ENCODE measurements around the gene RAPGEF2.
"Not testable (repeated sequence)": the region's sequence is repeated elsewhere in the genome, so short reads cannot be mapped to it uniquely, and the experiment has no call there.

Gene RAPGEF2

DNA sequence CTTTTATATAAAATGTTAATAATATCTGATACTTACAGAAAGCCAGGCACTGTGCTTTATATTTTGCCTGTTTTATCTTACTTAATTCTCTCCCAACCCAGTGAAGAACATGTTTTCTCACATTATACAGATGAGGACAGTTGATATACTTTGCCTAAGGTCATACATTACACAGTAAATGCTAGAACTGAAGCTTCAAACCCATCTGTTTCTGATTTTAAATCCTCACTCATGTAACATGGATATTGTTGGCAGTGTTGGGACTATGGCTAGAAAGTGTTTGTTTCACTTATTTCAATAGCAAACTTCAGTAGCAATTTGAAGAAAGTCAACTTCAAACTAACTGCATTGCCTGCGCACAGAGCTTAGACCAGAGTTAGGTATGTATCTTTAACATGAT lies 57.4 kb downstream of the RAPGEF2 start:
- DNase-seq (ENCODE audit: extremely low read depth in 1 of 2, low read depth in 1 of 2), result no peak

GRCh38 chr4:159161436-159161835 lies 58.6 kb downstream of the RAPGEF2 start:
- DNase-seq (ENCODE audit: extremely low read depth in 1 of 2, low read depth in 1 of 2), result not testable (repeated sequence)

DNA sequence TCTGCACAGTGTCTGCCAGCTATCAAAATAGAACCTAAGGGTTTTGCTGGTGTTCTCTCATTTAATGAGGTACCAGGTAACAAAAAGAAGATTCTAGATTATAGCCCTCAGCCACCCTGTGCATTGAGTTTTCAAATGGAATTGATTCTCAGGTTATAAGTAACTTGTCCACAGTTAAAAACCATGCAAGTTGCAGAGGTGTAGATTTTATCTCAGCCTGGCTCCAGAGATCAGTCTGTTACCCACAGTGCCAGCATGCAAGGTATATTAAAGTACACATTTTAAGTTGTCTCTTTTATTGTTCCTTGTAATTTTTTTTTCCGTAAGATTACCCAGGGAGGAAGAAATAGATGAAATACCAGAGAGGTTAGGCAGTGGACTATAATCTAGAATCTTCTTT lies 59.7 kb downstream of the RAPGEF2 start:
- no peak for DNase-seq (ENCODE audit: extremely low read depth in 1 of 2, low read depth in 1 of 2)

- no peak for DNase-seq (ENCODE audit: extremely low read depth in 1 of 2, low read depth in 1 of 2)
Observed at GRCh38 chr4:159163521-159163920, 60.6 kb downstream of the RAPGEF2 start.

DNA sequence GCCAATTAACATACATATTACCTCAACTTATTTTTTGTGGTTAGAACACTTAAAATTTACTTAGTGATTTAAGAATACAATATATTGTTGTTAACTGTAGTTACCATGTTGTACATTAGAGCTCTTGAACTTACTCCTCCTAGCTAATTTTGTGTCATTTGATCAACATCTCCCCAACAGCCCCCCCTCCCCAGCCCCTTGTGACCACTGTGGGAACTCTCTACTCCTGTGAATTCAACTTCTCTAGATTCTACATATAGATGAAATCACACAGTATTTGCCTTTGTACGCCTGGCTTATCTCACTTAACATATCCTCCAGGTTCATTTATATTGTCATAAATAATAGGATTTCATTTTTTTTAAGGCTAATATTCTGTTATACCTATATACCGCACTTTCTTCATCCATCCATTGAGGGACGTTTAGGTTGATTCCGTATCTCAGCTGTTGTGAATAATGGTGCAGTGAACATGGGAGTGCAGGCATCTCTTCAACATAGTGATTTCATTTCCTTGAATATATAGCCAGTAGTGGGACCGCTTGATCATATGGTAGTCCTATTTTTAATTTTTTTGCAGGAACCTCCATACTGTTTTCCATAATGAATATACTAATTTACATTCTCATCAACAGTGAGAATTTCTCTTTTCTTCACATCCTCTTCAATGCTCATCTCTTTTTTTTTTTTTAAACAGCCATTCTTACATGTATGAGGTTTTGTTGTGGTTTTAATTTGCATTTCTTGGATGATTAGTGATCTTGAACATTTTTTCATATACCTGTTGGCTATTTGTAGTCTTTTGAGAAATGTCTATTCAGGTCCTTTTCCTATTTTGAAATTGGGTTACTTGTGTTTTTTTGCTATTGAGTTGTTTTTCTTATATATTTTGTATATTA lies 66.8 kb downstream of the RAPGEF2 start:
- no peak for DNase-seq (ENCODE audit: extremely low read depth in 1 of 2, low read depth in 1 of 2)

DNA sequence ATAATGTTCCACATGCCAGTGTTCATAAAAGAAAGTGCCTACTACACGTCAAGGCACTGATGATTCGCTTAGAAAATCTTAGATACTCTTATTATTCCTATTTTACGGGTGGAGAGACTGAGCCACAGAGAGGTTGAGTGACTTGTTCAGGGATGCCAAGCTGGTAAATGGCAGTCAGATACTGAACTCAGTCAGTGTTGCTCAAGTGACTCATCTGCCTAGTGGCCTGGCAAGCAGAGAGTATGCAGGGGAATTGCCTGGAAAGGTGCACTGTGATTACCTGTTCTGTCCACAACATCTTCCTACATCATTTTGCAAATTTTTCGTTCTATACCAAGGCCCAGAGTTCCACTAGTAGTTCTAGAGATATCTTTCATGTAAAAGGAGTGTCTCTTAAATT lies 68.4 kb downstream of the RAPGEF2 start:
- no peak for DNase-seq (ENCODE audit: extremely low read depth in 1 of 2, low read depth in 1 of 2)

DNA sequence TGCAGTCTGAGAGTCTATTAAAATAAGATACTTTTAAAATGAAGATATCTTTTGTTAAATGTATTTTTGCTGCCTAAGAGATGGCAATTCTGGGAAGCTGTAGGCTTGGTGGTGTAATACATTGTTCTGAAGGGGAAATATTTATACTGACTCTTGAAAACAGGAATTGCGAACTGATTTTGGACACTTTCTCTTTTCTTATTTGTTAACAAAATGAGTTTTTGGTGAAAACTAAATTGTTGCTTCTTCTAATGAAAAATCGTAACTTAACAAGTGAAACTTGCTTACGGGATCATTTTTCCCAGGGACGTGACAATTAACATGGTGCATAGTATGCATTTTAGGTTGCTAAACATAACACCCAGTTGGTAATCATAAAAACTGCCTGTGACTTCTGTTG lies 71.0 kb downstream of the RAPGEF2 start:
- no peak for DNase-seq (ENCODE audit: extremely low read depth in 1 of 2, low read depth in 1 of 2)

GRCh38 chr4:159174645-159175084 lies 71.8 kb downstream of the RAPGEF2 start:
- no peak for DNase-seq (ENCODE audit: extremely low read depth in 1 of 2, low read depth in 1 of 2)

DNA sequence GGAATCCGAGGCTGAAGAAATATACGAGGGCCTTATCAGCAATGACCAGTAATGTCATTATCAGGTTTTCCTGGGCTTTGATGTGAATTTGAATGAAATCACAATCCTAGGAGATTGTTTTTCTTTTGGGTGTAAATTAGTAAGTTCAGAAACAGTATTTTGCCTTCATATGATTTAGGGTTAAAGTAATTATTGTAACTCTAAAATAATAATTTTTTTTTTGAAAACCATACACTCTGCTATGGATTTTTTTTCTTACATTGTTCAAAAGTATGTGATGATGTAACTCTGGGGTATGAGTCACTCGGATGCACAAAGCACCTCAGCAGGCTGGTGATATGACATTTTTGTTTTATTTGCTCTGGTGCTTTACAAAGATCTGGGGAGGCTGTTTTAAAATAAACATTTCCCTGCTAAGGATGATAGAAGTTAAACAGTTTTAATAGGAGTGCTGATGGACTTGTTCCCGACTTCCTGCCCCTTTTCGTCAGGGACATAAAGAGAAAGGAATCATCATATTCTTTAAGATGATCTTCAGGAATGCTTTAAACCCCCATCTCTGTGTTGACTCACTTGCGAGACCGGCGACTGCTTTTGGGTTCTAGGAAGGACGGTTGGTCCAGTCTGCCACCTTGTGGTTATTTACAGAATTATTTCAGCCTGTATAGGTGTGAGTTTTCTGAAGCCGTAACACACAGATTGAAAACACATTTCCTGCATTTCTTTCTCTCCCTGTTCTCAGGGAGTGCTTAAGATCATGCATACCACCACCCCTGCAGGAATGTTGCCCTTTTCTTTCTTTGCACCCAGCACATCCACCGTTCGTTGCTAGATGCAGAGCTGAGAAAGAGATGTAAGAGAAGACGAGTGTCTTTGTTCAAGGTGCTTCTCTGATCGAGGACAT lies 72.5 kb downstream of the RAPGEF2 start:
- DNase-seq (ENCODE audit: extremely low read depth in 1 of 2, low read depth in 1 of 2), result peak in 1 of 2 donors; percentile 30

DNA sequence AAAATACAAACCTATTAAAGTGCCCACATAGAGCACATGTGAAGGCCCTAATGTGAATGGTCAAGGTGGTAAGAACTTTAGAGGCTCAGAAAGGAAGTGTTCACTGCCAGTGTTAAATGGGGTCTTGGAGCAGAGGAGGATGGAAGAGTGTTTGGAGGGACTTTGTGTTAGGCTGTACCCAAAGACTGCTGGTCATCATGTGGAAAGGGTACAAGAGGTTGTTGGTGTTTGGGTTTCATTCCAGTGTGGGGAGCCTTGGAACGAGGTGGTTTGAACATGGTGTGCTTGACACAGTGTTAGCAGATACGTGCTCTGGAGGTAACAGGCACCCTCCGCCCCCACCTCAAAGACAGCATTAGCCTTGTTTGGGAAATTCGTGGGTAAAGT lies 73.1 kb downstream of the RAPGEF2 start:
- no peak for DNase-seq (ENCODE audit: extremely low read depth in 1 of 2, low read depth in 1 of 2)

- DNase-seq (ENCODE audit: extremely low read depth in 1 of 2, low read depth in 1 of 2), result no peak
Observed at GRCh38 chr4:159177265-159178150, 74.6 kb downstream of the RAPGEF2 start.

DNA sequence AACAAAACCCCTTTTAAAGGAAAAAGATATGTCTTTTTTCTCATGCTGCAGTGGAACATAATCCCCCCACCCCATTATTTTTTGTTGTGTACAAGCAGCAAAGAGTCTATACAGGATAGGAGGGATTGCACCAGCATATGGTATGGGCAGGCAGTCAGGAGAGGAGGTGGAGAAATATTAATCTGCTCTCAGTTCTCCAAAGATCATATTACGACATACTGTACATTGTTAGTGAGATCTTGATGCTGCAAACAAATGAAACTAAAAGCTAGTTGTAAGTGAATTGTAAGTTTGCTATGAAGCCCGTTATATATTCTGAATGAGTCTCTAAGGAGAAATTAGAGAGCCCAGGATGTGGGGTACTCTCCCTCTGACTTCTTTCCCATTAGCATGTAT lies 75.3 kb downstream of the RAPGEF2 start:
- DNase-seq (ENCODE audit: extremely low read depth in 1 of 2, low read depth in 1 of 2), result no peak

GRCh38 chr4:159178979-159179969 lies 76.4 kb downstream of the RAPGEF2 start:
- no peak for DNase-seq (ENCODE audit: extremely low read depth in 1 of 2, low read depth in 1 of 2)

- DNase-seq (ENCODE audit: extremely low read depth in 1 of 2, low read depth in 1 of 2), result not testable (repeated sequence)
Observed at GRCh38 chr4:159183885-159184605, 81.2 kb downstream of the RAPGEF2 start.

- DNase-seq (ENCODE audit: extremely low read depth in 1 of 2, low read depth in 1 of 2), result no peak
Observed at GRCh38 chr4:159185591-159186023, 82.7 kb downstream of the RAPGEF2 start.

- DNase-seq (ENCODE audit: extremely low read depth in 1 of 2, low read depth in 1 of 2), result no peak
Observed at GRCh38 chr4:159188646-159189045, 85.8 kb downstream of the RAPGEF2 start.

- no peak for DNase-seq (ENCODE audit: extremely low read depth in 1 of 2, low read depth in 1 of 2)
Observed at GRCh38 chr4:159190651-159191050, 87.8 kb downstream of the RAPGEF2 start.

DNA sequence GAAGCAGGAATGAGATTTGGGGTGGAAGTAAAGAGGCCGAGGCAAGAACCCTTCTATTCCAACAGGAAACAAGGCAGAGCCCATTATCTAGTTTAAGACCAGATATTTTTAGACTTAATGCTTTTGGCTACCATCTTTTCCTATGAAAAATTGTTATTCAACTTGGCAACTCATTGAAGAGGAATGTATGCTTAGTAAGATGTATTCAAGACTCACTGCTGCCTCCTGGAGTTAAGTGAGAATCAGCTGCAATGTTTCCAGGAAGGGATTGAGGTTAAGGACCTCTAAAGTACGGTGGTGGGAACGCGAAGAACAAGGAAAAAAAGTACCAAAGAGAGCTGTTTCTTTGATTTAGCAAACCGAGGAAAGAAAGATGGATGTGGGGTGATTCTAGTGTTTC lies 89.1 kb downstream of the RAPGEF2 start:
- no peak for DNase-seq (ENCODE audit: extremely low read depth in 1 of 2, low read depth in 1 of 2)
